8988T (cell line): ENCODE results near the gene PPP1R14B.
"Not testable (repeated sequence)": the region's sequence is repeated elsewhere in the genome, so short reads cannot be mapped to it uniquely, and the experiment has no call there.

Experiments used
- DNase-seq: peaks from one replicate; pipeline ENCODE4 v3.0.0; 2011

Gene PPP1R14B

GRCh38 chr11:64260147-64260708 is 13.5 kb upstream of the PPP1R14B start:
- no peak for DNase-seq

- DNase-seq, result no peak
Measured at GRCh38 chr11:64259533-64260067, 12.9 kb upstream of the PPP1R14B start.

- no peak for DNase-seq
Measured at GRCh38 chr11:64258946-64259532, 12.3 kb upstream of the PPP1R14B start.

DNA sequence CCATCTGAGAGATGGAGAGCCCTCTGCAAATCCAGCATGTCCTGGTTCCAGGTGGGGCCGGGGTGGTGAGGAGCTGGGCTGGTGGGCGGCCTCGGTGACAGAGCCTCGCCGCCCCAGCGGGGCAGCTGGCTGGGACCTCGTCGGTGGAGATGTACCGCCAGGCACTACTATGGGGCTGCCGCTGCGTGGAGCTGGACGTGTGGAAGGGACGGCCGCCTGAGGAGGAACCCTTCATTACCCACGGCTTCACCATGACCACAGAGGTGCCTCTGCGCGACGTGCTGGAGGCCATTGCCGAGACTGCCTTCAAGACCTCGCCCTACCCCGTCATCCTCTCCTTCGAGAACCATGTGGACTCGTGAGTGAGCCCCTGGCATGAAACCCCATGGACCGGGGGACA is 11.6 kb upstream of the PPP1R14B start:
- no peak for DNase-seq

- no peak for DNase-seq
Measured at GRCh38 chr11:64256300-64256699, 9.6 kb upstream of the PPP1R14B start.

GRCh38 chr11:64255135-64256128 is 8.7 kb upstream of the PPP1R14B start:
- DNase-seq, result no peak

DNA sequence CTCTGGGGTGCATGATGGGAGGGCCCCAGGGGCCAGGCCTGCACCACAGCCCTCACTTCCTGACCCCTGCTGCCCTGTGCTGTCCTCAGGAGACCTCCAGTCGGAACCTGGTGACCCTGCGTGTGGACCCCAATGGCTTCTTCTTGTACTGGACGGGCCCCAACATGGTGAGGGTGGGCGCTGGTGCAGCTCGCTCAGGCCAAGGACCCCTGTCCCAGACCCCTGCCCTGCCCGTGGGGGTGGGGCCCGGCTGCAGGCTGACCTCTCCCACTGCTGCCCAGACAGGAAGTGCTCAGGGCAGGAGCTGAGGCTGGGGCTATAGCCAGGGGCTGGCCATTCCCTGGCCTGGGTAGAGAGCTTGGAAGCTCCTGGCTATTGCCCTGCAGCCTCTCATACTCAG is 7.6 kb upstream of the PPP1R14B start:
- DNase-seq, result no peak

- no peak for DNase-seq
Measured at GRCh38 chr11:64253481-64253880, 6.7 kb upstream of the PPP1R14B start.

- DNase-seq, result no peak
Measured at GRCh38 chr11:64253043-64253442, 6.3 kb upstream of the PPP1R14B start.

DNA sequence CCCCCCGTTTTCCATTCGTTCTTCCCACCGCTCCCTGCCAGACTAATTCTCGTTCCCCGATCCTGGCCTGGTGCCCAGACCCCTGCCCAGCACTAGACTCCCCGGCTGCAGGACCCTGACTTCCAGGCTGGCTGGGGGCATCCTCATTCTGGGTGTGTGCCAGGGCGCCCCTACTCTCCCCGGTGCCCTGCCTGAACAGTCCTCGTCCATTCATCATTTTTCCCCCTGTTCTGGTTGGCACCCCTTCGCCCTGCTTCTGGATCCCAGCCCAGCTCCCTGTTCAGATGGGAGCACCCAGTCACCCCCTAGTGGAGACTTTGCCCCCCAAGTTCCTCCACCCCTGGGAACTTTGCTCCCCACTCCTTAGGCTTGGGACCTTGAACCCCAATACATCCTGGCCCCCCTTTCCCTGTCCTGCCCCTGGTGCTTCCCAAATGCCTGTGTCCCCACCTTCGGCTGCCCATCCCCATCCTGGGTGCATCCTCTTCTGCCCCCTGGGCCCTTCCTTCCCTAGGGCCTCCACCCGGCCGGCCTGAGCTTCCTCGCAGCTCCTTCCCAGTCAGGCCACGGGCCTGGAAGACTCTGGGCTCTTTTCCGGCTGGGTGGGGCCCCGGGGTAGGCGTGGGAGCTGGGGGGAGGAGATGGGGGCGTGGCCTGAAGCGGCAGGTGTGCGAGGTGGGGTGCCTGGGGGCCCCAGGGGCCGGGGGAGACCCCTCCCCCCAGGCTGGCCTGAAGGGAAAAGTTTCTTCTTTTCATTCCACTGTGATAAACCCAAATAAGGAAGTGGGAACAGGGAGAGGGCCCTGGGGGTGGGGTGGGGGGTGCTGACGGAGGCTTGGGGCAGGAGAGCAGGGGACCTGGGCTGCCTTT is 5.5 kb upstream of the PPP1R14B start:
- peak; percentile 98 for DNase-seq

DNA sequence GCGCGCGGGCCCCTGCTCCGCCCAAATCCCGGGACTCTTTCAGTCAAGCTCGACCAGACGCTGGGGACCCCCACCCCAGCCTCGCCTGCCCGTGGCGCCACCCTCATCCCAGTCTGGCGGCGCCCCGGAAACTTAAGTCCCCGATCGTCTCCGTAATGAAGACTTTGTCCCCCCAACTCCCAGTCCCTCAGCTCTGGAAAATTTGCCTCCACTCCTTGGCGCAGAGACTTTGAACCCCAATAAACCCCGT is 4.9 kb upstream of the PPP1R14B start:
- DNase-seq, result no peak

GRCh38 chr11:64251016-64251752 is 4.4 kb upstream of the PPP1R14B start, which contains the start of gene PLCB3:
Gene PLCB3 (plus strand): TSS chr11:64251530. CDS start chr11:64251650, 120 bp downstream.
- DNase-seq, result peak; percentile 95

DNA sequence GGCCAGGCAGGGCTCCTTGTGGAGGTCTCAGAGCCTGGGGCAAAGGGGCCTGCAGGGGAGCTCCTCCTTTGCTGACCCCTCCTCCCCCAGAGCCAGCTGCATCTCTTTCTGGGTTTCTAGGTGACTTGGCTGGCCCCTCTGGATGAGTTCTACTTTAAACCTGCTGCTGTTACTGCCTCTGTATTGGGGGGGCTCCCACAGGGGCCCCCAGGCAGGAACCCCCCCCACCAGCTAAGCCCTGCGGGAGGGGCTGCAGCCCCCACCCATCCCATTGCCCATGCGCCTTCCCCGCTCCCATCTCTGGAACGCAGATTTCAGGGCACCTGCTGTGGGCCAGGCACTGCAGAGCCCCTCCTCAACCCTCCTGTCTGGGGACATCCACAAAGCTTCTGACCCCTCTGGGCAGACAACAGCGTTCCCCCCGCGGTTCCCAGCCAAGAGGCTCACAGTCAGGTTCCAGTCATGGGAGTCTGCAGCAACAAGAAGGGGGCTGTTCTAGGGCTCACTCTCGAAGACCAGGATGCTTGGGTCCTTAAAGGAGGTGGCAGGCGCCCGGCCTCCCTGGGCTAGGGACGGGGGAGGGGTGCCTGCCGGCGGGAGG is 3.8 kb upstream of the PPP1R14B start:
- DNase-seq, result peak; percentile 87

DNA sequence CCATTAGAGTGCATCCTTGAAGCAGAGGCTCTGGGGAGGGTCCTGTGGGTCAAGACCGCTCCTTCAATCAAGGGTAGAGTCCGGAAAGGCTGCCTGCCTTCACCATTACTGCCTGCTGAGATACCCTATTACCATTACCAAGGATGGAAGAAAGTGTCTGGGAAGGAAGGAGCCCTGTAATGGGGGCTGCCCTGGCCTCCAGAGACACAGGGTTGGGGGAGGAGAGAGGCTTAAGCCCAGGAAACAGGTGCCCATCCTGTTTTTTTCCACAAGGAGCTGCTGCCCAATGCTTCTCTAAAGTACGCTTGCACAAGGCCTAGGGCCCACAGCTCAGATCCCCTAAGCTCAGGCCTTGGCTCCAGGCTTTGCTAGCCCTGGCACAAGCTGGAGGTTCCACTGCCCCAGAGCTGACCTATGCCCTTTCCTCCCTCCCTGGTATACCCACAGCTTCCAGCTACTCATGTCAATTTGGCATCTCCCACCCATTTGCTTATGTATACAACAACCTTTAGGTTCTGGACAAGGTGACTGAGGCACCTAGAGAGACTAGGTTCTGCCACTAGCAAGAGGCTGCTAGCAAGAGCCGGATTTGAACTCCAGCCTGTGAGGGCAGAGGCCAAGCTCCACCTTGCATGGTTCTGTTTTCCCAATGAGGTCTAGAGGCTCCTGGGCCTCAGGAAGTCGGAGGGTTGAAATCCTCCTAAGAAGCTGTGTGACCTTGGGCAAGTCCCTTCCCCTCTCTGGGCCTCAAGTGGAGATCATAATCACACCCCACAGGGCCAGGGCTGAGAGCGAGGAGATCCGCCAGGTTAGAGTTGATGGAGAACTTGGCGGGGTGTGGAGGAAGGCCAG is 3.0 kb upstream of the PPP1R14B start:
- no peak for DNase-seq

- no peak for DNase-seq
Measured at GRCh38 chr11:64249038-64249437, 2.3 kb upstream of the PPP1R14B start.

DNA sequence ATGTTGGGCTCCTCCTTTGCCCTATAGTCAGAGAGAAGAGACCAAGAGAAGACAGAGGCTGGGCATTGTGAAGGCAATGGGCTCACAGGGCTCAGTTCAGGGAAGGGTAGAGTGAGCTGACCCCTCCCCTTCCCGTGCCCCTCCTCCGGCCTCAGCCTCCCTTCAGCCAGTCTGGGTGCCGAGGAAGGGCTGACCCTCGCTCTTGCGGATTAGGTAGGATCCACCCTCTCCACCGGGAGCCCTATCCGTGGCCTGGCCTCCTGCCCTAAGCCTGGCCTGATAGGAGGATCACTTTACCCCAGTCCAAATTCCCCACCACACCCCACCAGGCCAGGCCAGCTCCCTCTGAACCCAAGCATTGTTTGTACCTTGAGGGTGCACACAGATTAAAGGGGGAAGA is 1.8 kb upstream of the PPP1R14B start:
- no peak for DNase-seq

- DNase-seq, result no peak
Measured at GRCh38 chr11:64247729-64248531, 1.2 kb upstream of the PPP1R14B start.

DNA sequence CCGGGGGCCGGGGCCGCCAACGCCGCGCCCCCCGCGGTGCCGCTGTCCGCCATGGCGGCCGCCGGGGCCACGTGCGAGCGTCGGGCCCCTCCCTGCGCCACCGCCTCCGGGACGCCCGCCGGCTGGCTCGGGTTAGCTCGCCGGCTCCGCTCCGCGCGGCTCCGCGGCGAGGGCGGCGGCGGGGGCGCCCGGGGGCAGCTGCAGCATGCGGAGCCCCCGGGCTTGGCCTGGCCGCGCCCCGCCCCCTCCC is 197 bp downstream of the PPP1R14B start:
- not testable (repeated sequence) for DNase-seq

- DNase-seq, result peak; percentile 95
Measured at GRCh38 chr11:64245797-64246620, 734 bp downstream of the PPP1R14B start.
